T-cell (primary cell): ENCODE data around the gene GCNA. TPM values are rescaled to one million over a fixed set of nuclear protein-coding genes. Genes with fewer than 3 reads are reported as not detected.

Experiments used
- ATAC-seq, 4 experiments: fragments of 200-7000 bp in 3 of 4; fragments of 150-1000 bp in 1 of 4; cut with Tn5 transposase; replicated peaks in 1 of 4; 1 replicate in 3 of 4; 2 replicates in 1 of 4; pipeline ENCODE4 v1.10.0; 2021; ENCODE audit warnings: moderate library complexity in 3 of 4, mild to moderate bottlenecking in 2 of 4, moderate number of reproducible peaks in 1 of 4
- CTCF ChIA-PET, 2 donors: fragments of 300-600 bp; sonication (Branson Sonifier 250); formaldehyde crosslinking; loops; one replicate each; lab custom pipeline; 2022; ENCODE audit warnings: antibody characterized with exemption in 2 of 2; lab: Charles Lee
- POLR2A ChIA-PET, 2 donors: fragments of 300-600 bp; sonication (Branson Sonifier 250); formaldehyde crosslinking; loops; one replicate each; lab custom pipeline; 2022; ENCODE audit warnings: antibody characterized with exemption in 2 of 2; lab: Charles Lee
- DNase-seq, 35 experiments: peaks; one replicate each; pipeline versions ENCODE4 v3.0.0 to v3.0.0-alpha.2; 2013 to 2023
- H3K27ac ChIP-seq: one replicate; pipeline ENCODE4 v1.5.1; 2013; ENCODE audit warnings: low read length
- H3K27me3 ChIP-seq, 2 experiments: replicated peaks in 1 of 2; 1 replicate in 1 of 2; 2 replicates in 1 of 2; pipeline versions ENCODE4 v1.6.1 to v1.7.0; 2013; ENCODE audit warnings: low read length in 1 of 2, mixed read lengths in 1 of 2; ENCODE audit not compliant: control insufficient read depth in 2 of 2, insufficient read depth in 2 of 2; ENCODE audit errors: extremely low read depth in 1 of 2
- H3K36me3 ChIP-seq, 2 donors: 1 replicate in 1 of 2; 2 replicates in 1 of 2; pipeline versions ENCODE4 v1.6.1 to v1.7.0; 2013; ENCODE audit warnings: low read length in 1 of 2; ENCODE audit not compliant: control insufficient read depth in 2 of 2, insufficient read depth in 1 of 2; ENCODE audit errors: extremely low read depth in 1 of 2
- H3K4me1 ChIP-seq, 2 experiments: 1 replicate in 1 of 2; 2 replicates in 1 of 2; pipeline versions ENCODE4 v1.6.1 to v1.7.0; 2013; ENCODE audit warnings: low read length in 2 of 2, mixed read lengths in 1 of 2; ENCODE audit not compliant: insufficient read depth in 2 of 2, control insufficient read depth in 1 of 2; ENCODE audit errors: extremely low read depth in 1 of 2
- H3K4me3 ChIP-seq, 2 donors: 1 replicate in 1 of 2; 2 replicates in 1 of 2; pipeline versions ENCODE4 v1.5.1 to v1.7.0; 2013; ENCODE audit warnings: mild to moderate bottlenecking in 2 of 2, low read length in 1 of 2, moderate library complexity in 1 of 2; ENCODE audit not compliant: control insufficient read depth in 1 of 2; ENCODE audit errors: extremely low read depth in 1 of 2
- H3K9me3 ChIP-seq: 2 replicates; pipeline ENCODE4 v1.7.0; 2013
- H3K27ac Mint-ChIP-seq, 2 donors: one replicate each; pipeline ENCODE4 v1.8.0; 2020 to 2021; ENCODE audit warnings: mild to moderate bottlenecking in 2 of 2, mixed read lengths in 2 of 2
- H3K27me3 Mint-ChIP-seq, 2 donors: one replicate each; pipeline ENCODE4 v1.8.0; 2021 to 2022; ENCODE audit warnings: mixed read lengths in 2 of 2
- H3K36me3 Mint-ChIP-seq: one replicate; pipeline ENCODE4 v1.8.0; 2021; ENCODE audit warnings: mixed read lengths
- H3K4me1 Mint-ChIP-seq, 3 donors: one replicate each; pipeline ENCODE4 v1.8.0; 2020 to 2022; ENCODE audit warnings: mixed read lengths in 3 of 3, mild to moderate bottlenecking in 1 of 3
- H3K4me3 Mint-ChIP-seq, 3 donors: one replicate each; pipeline ENCODE4 v1.8.0; 2020 to 2022; ENCODE audit warnings: mild to moderate bottlenecking in 3 of 3, mixed read lengths in 3 of 3, moderate library complexity in 3 of 3
- H3K9me3 Mint-ChIP-seq, 3 donors: one replicate each; pipeline ENCODE4 v1.8.0; 2020 to 2022; ENCODE audit warnings: mixed read lengths in 3 of 3
- WGBS: methylation state at CpG from one replicate; pipeline ENCODE4 v1.1.5; 2013; ENCODE audit warnings: missing lambda C conversion rate; ENCODE audit not compliant: insufficient coverage; 5-methylcytosine and 5-hydroxymethylcytosine counted together
- total RNA-seq, 35 experiments: library from RNA in 6 of 35; stranded (reverse) in 6 of 35; fragments of 120-200 nt in 1 of 35; gene quantifications; one replicate each; pipeline versions ENCODE4 v1.2.1 to v1.2.4 and lab custom pipeline; 2013 to 2026

GCNA gene
- total RNA-seq (1 to 10 TPM; 5.2 to 8.6 (median 5.6) TPM), total RNA-seq (lab: John Stamatoyannopoulos, UW) (3.9 to 20.6 (median 10.7) reads per million in 29 experiments)
- 4.6 TPM for total RNA-seq (2013)

GRCh38 chrX:71578253-71579135, at the start of gene GCNA:
GCNA (plus strand) TSS chrX:71578437; CDS start chrX:71580822, 2,385 bp downstream.
- H3K27ac ChIP-seq: no peak within 1 kb of the TSS
- H3K27me3 Mint-ChIP-seq: peaks cover 0 to 3% of the 10 kb centered on the region in 2 donors
- H3K4me3 ChIP-seq: no peak within 1 kb of the TSS
- H3K9me3 ChIP-seq: no peaks in the 10 kb centered on the region
- no peaks in the 10 kb centered on the region for H3K27me3 ChIP-seq
- H3K4me1 Mint-ChIP-seq: peaks cover 0 to 3% (median 0%) of the 10 kb centered on the region in 3 donors
- H3K36me3 Mint-ChIP-seq: peaks cover 17% of the 10 kb centered on the region
- H3K9me3 Mint-ChIP-seq: no peaks in the 10 kb centered on the region
- H3K36me3 ChIP-seq: peaks cover 0 to 36% of the 10 kb centered on the region in 2 donors
- H3K27ac Mint-ChIP-seq: peak within 1 kb of the TSS in 1 of 2 donors; percentile 45
- no peak within 1 kb of the TSS for H3K4me3 Mint-ChIP-seq
- ChIA-PET POLR2A (no interaction called here), CTCF (no interaction called here)
- 96% methylated on average over 16 of the region's 48 CpGs for WGBS
- H3K4me1 ChIP-seq: peaks cover 0 to 11% of the 10 kb centered on the region in 2 experiments
- ATAC-seq (peak in 1 of 4 experiments; percentile 10), DNase-seq (peak in 3 of 35 experiments; percentile 0 to 9 (median 1))

- peak overlapping the region; percentile 93 to 99 for H3K27ac Mint-ChIP-seq
- CTCF ChIA-PET: interaction anchor here in 1 of 2 donors (1.0 to 1.8 kb wide), 3 partner anchors 14 to 40 kb away, joined by 3 to 6 read pairs (median 4); no protein-coding TSS in a partner anchor
- Histone ChIP-seq H3K27ac (peak overlapping the region; percentile 93), H3K4me3 (peak overlapping the region; percentile 59 to 91), H3K36me3 (peaks cover 0 to 3% of the 10 kb centered on the region in 2 donors), H3K27me3 (no peaks in the 10 kb centered on the region), H3K4me1 (peaks cover 9 to 15% of the 10 kb centered on the region in 2 experiments), H3K9me3 (no peaks in the 10 kb centered on the region)
- peak; percentile 53 to 73 (median 61) for ATAC-seq
- peaks cover 16% of the 10 kb centered on the region for H3K36me3 Mint-ChIP-seq
- H3K27me3 Mint-ChIP-seq: peaks cover 0 to 3% of the 10 kb centered on the region in 2 donors
- 0% methylated on average over 14 of the region's 25 CpGs for WGBS
- H3K4me1 Mint-ChIP-seq: peaks cover 26 to 28% (median 27%) of the 10 kb centered on the region in 3 donors
- POLR2A ChIA-PET: interaction anchor here (0.5 to 3.4 kb wide), 11 partner anchors 9 to 486 kb away, joined by 3 to 18 read pairs (median 5); partner anchors contain the start of gene TAF1 (in 1 of the 2)
- DNase-seq: peak; percentile 29 to 83 (median 55)
- H3K4me3 Mint-ChIP-seq: peak overlapping the region; percentile 97 to 99 (median 98)
- H3K9me3 Mint-ChIP-seq: no peaks in the 10 kb centered on the region
These were observed 46.0 kb upstream of the GCNA start for GRCh38 chrX:71532078-71532752.

- peak within 1 kb of the TSS; percentile 93 for H3K27ac ChIP-seq
- H3K4me1 Mint-ChIP-seq: peaks cover 27 to 32% (median 31%) of the 10 kb centered on the region in 3 donors
- peak within 1 kb of the TSS; percentile 97 to 99 (median 98) for H3K4me3 Mint-ChIP-seq
- peak; percentile 79 to 83 (median 80) for ATAC-seq
- no peaks in the 10 kb centered on the region for H3K9me3 Mint-ChIP-seq
- H3K27me3 Mint-ChIP-seq: peaks cover 0 to 3% of the 10 kb centered on the region in 2 donors
- POLR2A ChIA-PET: interaction anchor here (0.5 to 3.4 kb wide), 11 partner anchors 9 to 1375 kb away, joined by 3 to 18 read pairs (median 4); partner anchors contain the start of gene TAF1 (in 1 of the 2)
- peak within 1 kb of the TSS; percentile 91 to 92 for H3K4me3 ChIP-seq
- peaks cover 9 to 21% of the 10 kb centered on the region in 2 experiments for H3K4me1 ChIP-seq
- peaks cover 19% of the 10 kb centered on the region for H3K36me3 Mint-ChIP-seq
- H3K36me3 ChIP-seq: peaks cover 0 to 3% of the 10 kb centered on the region in 2 donors
- CTCF ChIA-PET: interaction anchor here in 1 of 2 donors (1.0 to 1.8 kb wide), 3 partner anchors 13 to 41 kb away, joined by 3 to 6 read pairs (median 4); no protein-coding TSS in a partner anchor
- WGBS: 0% methylated on average over 36 of the region's 47 CpGs
- peak; percentile 80 to 96 (median 93) for DNase-seq
- no peaks in the 10 kb centered on the region for H3K9me3 ChIP-seq
- peak within 1 kb of the TSS; percentile 93 to 99 for H3K27ac Mint-ChIP-seq
- no peaks in the 10 kb centered on the region for H3K27me3 ChIP-seq
These were observed 45.3 kb upstream of the GCNA start, which contains the start of gene OGT for GRCh38 chrX:71532753-71533425. OGT (plus strand) TSS chrX:71533104; CDS start chrX:71533300, 196 bp downstream.

- Mint-ChIP-seq H3K4me1 (peaks cover 27 to 36% (median 34%) of the 10 kb centered on the region in 3 donors), H3K36me3 (peaks cover 21% of the 10 kb centered on the region), H3K9me3 (no peaks in the 10 kb centered on the region), H3K27ac (peak overlapping the region; percentile 93 to 99), H3K27me3 (peaks cover 0 to 3% of the 10 kb centered on the region in 2 donors), H3K4me3 (peak overlapping the region; percentile 97 to 99 (median 98))
- no peaks in the 10 kb centered on the region for H3K9me3 ChIP-seq
- POLR2A ChIA-PET: interaction anchor here (0.6 to 3.4 kb wide), 7 partner anchors 12 to 1376 kb away, joined by 3 to 18 read pairs (median 3); partner anchors contain the start of gene TAF1 (in 1 of the 2)
- peaks cover 0 to 7% of the 10 kb centered on the region in 2 donors for H3K36me3 ChIP-seq
- ATAC-seq (no peak), DNase-seq (peak in 7 of 35 experiments; percentile 21 to 38 (median 27))
- peak overlapping the region; percentile 93 for H3K27ac ChIP-seq
- H3K27me3 ChIP-seq: no peaks in the 10 kb centered on the region
- H3K4me3 ChIP-seq: peak overlapping the region; percentile 91 to 92
- WGBS: 0% methylated on average over 9 of the region's 12 CpGs
- CTCF ChIA-PET: no interaction called here
- H3K4me1 ChIP-seq: peaks cover 9 to 22% of the 10 kb centered on the region in 2 experiments
These were observed 44.8 kb upstream of the GCNA start for GRCh38 chrX:71533516-71533850.

- ChIA-PET CTCF (interaction anchor here (0.7 to 1.2 kb wide), 4 partner anchors 20 to 336 kb away, joined by 3 to 4 read pairs (median 3); no protein-coding TSS in a partner anchor), POLR2A (interaction anchor here (0.5 to 3.4 kb wide), 11 partner anchors 10 to 168 kb away, joined by 3 to 18 read pairs (median 4); partner anchors contain the start of gene TAF1 (in 1 of the 2))
- H3K27me3 Mint-ChIP-seq: peaks cover 0 to 3% of the 10 kb centered on the region in 2 donors
- peak; percentile 22 to 77 (median 57) for DNase-seq
- Histone ChIP-seq H3K4me1 (peaks cover 9 to 22% of the 10 kb centered on the region in 2 experiments), H3K27me3 (no peaks in the 10 kb centered on the region), H3K9me3 (no peaks in the 10 kb centered on the region), H3K36me3 (peaks cover 0 to 7% of the 10 kb centered on the region in 2 donors), H3K4me3 (peak overlapping the region; percentile 91 to 92), H3K27ac (peak overlapping the region; percentile 93)
- 0% methylated on average over 8 of the region's 31 CpGs for WGBS
- H3K4me1 Mint-ChIP-seq: peaks cover 27 to 39% (median 37%) of the 10 kb centered on the region in 3 donors
- H3K4me3 Mint-ChIP-seq: peak overlapping the region; percentile 97 to 99 (median 98)
- no peaks in the 10 kb centered on the region for H3K9me3 Mint-ChIP-seq
- H3K27ac Mint-ChIP-seq: peak overlapping the region; percentile 93 to 99
- peak; percentile 17 to 41 (median 36) for ATAC-seq
- peaks cover 22% of the 10 kb centered on the region for H3K36me3 Mint-ChIP-seq
These were observed 44.2 kb upstream of the GCNA start for GRCh38 chrX:71533851-71534561.
